Measurements from ENCODE around the gene PAXX. TPM values are rescaled to one million over a fixed set of nuclear protein-coding genes. Genes with fewer than 3 reads are reported as not detected.

The PAXX gene
- total RNA-seq, 1 experiment from 2014 or later = 67.3 TPM

DNA sequence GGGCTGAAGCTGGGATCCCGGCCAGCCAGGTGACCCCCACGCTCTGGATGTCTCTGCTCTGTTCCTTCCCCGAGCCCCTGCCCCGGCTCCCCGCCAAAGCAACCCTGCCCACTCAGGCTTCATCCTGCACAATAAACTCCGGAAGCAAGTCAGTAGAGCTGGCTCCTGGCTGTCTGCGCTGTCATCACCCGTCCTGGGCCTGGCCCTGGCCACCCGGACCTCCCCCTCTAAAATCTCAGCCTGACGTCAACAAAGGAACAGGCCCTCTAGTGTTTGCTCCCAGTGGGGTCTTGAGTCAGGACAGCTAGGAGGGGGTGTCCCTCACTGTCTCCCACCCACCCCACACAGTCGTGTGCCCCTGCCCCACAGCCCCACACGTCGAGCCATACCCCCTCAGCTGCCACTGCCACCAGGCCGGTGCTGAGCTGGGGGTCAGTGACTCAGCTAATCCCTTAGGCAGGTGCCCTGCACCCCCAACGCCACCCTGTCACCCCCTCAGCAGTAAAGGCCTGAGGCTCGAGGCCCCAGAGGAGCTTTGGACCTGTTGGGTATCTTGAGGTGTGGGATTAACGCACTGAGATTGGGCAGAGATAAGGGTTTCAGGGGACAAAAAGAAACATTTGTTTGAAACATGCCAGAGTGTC lies 10.5 kb upstream of the PAXX start:
- no peak for DNase-seq (ENCODE audit: low read depth)

DNA sequence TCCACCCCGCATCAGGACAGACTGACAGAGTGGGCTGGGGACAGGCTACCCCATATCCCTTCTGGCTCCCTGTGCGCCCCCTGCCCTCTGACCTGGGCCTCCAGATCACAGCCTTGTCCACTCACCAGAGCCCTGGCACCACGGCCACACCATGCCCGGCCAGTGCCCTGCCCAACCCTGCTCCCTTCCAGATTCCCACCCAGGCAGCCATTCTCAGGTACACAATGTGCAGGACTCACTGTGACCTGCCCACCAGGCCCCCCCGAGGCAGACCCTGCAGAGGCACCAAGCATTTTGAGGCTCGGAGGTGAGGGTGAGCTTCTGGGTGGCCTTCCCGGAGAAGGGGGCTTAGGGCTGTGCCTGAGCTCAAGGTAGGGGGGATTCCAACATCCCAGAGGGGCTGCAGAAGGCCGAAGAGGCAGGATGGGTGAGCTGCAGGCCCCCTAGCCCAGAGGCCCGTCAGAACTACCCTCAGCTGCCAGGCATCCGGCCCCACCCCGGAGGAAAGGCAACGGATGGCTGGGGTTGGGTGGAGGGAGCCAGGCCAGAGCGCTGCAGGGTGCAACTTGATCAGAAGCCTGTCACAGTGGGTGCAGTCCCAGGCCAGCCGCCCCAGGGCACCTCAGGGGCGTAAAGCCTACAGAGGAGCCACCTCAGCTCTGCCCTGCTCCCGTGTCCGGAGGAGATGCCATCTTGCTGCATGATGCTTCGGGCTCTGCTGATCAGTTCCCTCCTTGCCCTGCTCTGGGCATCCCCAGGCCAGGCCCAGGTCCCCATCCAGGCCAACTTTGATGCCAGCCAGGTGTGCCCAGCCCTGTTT lies 9.8 kb upstream of the PAXX start, which contains the start of gene LCNL1:
Gene LCNL1 (plus strand): TSS at position 762 of the 820 bp plus-strand sequence. CDS start 594 bp downstream, outside the sequence.
- DNase-seq (ENCODE audit: low read depth) = no peak

DNA sequence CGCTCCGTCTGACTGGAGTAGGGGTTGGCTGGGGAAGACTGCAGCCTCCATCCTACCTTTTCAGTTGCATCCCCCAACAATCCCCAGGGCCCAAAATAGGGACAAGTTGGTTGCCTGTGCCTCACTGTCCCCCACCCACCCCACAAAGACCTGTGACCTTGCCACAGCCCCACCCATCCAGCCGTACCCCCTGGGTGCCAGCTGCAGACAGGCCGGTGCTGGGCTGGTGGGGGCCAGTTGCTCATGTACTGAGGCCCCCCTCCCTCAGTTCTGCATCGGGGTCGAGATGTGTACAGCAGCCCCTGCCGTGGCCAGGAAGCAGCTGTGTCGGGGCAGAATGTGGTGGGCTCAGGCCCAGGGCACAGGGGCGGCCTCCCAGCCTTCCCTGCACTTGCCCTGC lies 9.1 kb upstream of the PAXX start:
- DNase-seq (ENCODE audit: low read depth) = no peak

DNA sequence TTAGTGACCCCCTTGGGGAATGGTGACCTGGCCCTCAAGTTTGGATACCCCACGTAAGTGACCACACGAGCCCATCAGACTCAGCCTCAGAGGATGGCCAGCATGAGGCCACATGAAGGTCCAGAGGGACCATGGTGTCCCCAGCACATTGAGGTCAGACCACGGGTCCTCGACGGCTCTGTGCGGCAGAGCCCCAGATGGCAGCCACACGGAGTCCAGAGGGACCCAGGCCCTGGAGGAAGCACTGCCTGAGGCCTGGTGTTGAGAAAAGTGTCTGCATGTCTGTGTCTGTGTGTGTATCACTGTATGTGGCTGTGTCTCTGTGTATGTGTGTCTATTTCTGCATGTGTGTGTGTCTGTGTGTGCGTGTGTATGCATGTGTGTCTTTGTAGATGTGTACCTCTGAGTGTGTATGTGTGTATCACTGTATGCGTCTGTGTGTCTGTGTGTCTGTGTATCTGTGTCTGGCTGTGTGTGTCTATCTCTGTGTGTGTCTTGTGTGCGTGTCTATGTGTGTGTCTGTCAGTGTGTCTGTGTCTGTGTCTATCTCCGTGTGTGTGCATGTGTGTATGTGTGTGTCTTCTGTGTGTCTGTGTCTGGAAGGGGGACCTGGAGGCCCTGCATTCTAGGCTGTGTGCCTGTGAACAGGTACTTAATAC lies 8.4 kb upstream of the PAXX start:
- no peak for DNase-seq (ENCODE audit: low read depth)

DNA sequence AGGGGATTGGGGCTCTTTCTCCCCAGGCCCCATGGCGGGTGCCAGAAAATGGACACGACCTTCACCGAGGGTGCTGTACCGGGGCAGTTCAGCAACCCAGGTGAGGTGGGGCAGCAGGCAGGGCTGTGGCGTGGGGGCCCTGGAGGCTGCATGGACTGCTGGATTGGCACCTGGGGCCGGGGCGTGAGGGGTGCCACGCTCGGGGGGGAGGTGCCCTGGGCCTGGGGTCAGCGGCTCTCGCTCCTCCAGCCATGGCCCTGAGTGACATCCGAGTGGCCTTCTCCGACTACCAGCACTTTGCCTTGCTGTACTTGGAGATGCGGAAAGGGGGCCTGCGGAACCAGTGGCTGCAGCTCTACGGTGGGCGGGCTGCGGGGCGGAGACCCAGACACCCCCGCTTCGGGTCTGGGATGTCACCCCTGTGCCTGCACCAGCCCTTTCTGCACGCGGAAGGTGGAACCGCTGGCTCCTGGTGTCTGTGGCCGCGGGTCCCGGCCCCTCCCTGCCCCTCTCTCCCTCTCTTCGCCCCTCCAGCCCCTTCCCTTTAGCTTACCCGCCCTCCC lies 7.7 kb upstream of the PAXX start:
- DNase-seq (ENCODE audit: low read depth) = no peak

DNA sequence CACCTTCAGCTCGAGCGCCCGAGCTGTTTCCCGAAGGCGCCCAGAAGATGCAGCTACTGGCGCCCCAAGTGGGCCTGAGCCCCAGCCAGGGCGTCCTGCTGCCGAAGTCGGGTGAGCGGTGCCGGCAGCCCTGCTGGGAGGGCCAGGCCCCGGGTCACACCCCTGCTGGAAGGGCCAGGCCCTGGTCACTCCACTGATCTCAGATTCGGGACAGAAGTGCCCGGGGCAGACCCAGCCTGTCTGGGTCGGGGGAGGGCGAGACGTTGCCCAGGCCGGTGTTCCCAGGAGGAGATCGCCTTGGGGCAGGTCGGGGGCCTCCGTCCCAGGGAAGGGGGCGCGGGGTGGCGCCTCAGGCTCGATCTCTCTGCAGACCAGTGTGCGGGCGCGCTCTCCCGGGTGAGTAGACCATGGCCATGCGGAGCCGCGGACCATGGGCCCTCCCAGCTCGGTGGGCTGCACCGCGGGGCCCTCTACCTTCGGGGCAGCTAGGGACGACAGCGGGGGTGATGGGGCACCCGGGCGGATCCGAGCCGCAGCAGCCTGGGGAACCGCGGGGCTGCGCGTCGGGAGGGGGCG lies 7.1 kb upstream of the PAXX start:
- no peak for DNase-seq (ENCODE audit: low read depth)

DNA sequence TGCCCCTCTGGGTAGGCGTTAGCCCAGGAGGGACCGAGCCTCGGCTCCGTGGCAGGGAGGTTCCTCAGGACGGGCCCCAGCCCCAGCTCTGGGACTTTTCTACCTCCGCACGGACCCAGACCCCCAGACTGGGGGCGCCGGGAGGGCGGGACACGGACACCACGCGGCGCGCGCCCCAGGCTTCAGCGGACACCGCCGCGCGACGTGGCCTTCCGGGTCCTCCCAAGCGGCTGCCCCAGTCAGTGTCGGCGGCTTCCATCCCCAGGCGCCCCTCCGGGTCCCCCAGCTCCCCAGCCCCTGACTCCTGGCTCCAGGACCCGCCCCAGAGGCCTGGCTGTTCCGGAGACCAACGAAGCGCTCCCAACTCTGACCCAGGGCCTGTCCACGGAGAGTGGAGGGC lies 6.4 kb upstream of the PAXX start:
- DNase-seq (ENCODE audit: low read depth) = no peak

DNA sequence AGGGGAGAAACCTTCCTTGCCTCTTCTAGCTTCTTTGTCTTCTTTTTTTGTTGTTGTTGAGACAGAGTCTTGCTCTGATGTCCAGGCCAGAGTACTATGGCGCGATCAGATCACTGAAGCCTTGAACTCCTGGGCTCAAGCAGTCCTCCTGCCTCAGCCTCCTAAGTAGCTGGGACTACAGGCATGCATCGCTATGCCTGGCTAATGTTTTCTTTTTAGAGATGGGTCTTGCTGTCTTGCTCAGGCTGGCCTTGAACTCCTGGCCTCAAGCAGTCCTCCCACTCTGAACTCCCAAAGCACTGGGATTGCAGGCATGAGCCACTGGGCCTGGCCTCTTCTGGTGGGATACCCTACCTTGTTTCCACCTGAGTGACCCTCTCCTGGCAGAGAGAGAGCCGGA lies 3.4 kb upstream of the PAXX start:
- DNase-seq (ENCODE audit: low read depth) = no peak

DNA sequence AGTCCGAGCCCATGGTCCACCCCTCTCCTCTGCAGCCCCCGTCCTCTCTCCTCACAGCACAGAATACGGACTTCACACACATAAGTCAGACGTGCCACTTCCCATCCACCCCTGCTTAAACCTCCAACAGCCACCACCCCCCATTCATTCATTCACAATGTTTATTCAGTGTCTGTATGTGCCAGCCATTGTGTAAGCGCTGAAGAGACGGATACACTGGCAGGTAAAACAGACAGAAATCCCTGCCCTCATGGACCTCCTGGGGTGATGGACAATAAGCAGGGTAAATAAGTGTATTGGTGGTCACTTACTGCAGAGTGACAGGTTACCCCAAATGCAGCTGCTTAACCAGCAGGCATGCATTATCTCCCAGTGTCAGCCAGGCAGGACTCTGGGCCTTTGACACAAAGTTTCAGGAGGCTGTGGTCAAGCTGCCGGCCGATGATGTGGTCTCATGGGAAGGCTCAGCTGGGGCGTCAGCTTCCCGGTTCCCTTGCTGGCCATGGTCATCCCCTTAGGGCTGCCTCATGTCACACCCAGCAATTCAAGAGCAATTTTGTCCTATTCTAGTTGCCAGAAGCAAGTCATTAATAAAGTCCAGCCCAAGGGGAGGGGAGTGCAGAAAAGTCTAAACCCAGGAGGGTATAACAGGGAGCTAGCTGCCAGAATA lies 1.8 kb upstream of the PAXX start:
- no peak for DNase-seq (ENCODE audit: low read depth)

DNA sequence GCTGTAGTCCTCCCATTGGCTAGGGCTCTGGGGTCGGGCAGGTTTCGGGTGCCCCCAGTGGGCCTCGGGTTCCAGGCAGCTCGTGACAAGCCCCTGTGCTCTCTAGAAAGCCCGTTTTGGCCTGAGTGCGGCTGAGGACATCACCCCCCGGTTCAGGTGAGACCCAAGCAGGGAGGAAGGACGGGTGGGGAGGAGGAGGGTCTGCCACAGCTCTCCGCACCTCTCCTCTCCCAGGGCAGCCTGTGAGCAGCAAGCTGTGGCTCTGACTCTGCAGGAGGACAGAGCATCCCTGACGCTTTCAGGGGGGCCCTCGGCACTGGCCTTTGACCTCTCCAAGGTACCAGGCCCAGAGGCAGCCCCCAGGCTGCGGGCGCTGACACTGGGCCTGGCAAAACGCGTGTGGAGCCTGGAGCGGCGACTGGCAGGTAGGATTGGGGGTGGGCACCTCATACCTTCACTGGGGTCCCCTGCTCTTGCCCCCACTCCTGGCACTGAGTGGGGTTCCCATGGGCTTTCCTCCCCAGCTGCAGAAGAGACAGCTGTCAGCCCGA lies 672 bp downstream of the PAXX start:
- DNase-seq (ENCODE audit: low read depth) = no peak

DNA sequence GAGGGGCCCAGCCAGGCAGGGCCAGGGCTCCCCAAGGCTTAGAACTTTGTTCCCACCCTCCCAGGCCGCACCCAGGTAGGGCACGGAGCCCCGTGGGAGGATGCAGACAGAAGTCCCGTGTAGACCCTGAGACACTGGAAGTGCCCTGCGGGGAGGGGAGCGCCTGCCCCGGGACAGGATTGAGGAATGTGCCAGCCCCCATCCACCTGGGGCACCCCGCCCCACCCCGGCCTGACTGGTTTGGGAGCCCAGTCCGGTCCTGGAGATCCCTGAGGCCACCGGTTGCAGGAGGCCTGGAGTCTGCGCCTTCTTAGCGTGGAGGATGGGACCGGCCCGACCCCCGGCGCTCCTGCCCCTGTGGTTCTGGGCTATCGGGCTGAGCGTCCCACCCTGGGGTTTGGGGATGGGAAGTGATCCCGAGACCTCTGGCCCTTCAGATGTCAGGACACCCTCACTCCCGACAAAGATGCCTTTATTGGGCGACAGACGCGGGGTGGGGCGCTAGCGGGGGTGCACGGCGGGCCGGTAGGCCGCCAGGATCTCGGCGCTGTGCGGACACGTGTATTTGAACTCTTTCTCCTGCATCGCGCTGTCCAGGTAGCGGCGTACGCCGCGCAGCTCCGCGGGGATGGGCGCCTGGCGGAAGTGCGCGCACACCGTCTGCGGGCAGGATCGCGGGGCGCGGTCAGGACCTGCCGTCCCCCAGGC lies 2.1 kb downstream of the PAXX start:
- no peak for DNase-seq (ENCODE audit: low read depth)

DNA sequence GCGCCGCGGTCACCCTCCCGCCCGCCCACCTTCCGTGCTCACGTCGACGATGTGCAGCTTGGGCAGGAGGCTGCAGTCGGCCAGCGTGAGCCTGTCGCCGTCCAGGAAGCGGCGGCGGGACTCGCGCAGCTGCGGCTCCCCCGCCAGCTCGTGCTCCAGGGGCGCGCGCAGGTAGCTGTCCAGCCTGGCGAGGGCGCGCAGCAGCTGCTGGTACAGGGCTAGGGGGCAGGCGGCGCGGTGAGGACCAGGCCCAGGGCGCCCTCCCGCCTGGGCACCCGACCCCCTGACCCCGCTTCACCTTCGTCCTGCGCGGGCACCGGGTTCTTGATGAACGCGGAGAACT lies 2.6 kb downstream of the PAXX start:
- DNase-seq (ENCODE audit: low read depth) = no peak

DNA sequence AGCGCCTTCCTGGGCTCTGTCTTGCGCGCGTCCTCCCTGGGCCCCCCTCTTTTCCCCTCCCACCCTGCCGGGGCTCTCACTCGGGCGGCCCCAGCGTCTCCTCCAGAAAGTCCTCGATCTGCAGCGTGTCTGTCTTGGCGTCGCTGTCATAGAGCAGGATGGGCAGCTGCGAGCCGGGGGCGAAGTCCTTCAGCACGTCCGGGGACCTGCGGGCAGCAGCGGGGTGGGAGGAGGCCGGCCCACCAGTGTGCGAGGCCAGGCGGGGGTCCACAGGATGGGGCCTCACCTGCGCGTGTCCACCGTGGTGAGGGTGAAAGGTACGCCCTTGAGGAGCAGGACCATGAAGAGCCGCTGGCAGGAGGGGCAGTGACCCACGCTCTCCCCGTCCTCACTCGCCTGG lies 3.1 kb downstream of the PAXX start:
- no peak for DNase-seq (ENCODE audit: low read depth)

DNA sequence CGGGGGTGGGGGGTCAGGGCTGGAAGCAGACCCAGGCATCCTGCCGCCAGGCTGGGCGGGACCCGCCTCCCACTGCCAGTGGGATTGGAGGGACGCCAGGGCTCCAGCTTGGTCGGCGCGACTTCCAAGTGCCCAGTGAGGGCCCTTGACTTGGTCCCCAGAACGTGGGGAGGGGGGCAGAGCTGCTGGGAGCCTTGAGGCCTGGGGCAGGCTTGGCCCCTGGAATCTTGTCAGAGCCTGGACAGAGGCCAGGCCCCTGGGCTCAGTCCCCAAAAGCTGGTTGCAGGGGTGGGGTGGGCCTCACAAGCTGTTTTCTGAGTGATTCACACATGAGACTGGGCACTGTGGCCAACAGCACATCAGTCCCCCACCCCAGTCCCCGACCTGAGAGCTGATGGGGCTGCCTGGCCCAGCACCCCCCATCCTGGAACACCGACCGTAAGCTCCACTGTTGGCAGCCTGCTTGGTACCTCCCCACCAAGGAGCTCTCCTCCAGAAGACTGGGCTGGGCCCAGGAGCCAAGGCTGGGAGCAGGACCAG lies 3.6 kb downstream of the PAXX start:
- DNase-seq (ENCODE audit: low read depth) = no peak

DNA sequence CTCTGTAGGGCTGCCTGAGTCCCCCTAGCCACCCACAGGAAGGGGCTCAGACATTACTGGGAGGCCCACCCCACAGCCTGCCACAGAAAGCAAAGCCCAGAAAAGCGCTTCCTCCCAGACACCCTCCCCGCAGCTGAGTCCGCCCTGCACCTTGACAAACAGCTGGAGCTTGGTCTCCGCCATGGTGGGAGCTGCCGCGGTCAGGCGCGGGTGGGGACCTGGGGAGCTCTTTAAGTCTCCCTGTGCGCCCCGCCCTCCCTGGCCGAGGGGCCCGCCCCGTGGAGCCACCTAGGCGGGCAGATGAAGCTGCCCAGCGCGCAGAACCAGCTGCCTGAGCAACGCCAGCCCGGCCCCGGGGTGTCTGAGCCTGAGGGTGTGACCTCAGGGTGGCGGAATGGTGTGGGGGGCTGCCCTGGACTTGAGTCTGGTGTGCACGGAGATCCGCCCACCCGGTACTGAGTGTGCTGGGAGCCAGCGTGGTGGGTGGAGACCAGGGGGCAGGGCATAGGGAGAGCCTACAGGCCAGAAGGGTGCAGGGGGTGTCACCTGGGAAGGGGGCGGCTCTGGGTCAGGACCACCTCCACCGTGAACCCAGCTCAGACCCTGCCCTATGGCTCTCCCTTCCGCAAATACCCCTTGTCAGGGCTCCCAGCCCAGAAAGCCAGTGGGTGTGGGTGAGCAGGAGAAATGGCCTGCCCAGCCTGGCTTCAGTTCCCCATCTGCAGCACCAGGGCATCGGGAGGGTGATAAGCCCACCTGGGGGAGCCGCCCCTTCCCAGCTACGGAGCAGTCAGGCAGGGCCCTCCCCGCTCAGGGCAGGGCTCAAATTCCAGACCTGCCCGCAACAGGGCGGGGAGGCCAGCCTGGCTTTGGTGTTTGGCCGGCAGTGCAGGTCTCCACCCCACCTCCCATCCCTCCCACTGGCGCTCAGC lies 4.4 kb downstream of the PAXX start, which contains the start of gene CLIC3:
Gene CLIC3 (minus strand): TSS at position 208 of the 932 bp plus-strand sequence. CDS start 25 bp downstream, at position 183.
- DNase-seq (ENCODE audit: low read depth) = no peak

DNA sequence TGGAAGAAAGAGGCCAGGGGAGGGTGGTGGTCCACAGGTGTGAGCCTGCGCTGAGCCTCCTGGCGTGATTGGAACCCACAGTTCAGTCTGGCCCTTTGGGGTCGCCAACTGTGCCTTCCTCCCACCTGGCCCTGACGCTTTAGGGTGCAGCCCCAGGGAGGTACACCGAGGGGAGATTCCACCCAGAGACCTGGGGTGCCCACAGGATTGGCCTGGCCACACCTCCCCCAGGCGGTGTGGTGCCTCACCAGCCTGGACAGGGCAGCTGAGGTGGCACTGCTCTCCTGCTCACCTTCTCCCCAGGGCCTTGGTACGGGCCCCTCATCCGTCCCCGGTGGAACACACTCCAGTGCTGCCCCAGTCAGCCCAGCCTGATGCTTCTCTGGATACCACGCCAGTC lies 5.1 kb downstream of the PAXX start:
- DNase-seq (ENCODE audit: low read depth) = no peak

DNA sequence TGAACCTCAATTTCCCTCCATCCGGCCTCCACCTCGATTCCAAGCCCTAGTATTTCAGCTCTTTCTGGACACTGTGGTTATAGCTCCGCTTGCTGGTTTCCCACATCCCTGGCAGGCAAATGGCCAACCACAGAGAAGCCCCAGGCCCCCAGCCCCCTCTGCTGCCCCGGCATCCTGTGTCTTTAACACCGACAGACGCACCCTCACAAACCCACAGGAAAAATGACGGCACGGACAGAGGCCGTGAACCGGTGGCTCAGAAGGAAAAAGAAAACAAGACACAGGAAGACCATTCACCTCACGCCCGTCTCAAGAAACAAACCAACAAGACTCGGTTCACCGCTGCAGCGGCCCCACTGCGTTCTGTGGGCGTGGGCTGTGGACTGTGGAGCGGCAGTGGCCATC lies 5.6 kb downstream of the PAXX start:
- no peak for DNase-seq (ENCODE audit: low read depth)

DNA sequence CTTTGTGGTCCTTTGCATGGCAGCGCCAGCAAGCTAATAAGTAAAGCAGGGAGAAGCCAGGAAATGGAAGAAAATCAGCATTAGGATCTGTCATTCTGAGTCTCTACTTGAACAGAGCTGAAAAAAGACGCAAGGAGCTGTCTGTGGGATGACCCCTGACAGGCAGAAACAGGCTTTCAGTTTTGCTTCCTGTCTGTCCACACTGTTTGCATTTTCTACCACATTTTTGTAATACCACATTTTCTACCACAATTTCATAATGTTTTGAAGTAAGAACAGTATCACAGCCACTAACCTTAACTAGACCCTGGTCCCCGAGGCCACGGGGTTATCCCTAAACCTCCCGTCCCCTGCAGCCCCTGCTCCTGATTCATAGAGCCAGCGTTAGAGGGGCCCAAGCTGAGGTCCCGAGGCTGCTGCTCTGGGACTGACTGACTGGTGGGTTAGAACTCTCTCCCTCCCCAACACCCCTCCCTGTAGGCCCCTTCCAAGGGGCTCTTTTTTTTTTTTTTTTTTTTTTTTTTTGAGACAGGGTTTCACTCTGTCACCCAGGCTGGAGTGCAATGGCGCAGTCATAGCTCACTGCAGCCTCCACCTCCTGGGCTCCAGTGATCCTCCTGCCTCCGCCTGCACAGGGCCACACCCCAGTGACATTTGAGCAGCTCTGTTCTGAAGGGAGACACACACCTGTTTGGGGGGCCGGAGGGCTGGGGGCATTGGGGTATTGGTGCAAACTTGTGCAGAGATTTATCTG lies 8.1 kb downstream of the PAXX start:
- peak; percentile 68 for DNase-seq (ENCODE audit: low read depth)
